HepG2 (cell line): ENCODE measurements around the gene RRAD. TPM values are rescaled to one million over a fixed set of nuclear protein-coding genes. Genes with fewer than 3 reads are reported as not detected.
A peak's percentile ranks its signal among the peaks of the same experiment; 100 is the strongest.

Source experiments
- ESRRA ChIP-seq: sonication (generic); formaldehyde crosslinking; IDR thresholded peaks from 2 replicates; pipeline ENCODE4 v1.5.1; 2020; ENCODE audit warnings: mild to moderate bottlenecking, low read depth, missing genetic modification reagents
- HIVEP1 ChIP-seq: sonication (generic); formaldehyde crosslinking; IDR thresholded peaks from 2 replicates; pipeline ENCODE4 v1.4.0; 2020; ENCODE audit warnings: mild to moderate bottlenecking, missing genetic modification reagents
- PCBP1 ChIP-seq: fragments of 200-400 bp; formaldehyde crosslinking; IDR thresholded peaks from 2 replicates; pipeline ENCODE4 v1.6.1; 2017; ENCODE audit warnings: mild to moderate bottlenecking, low read depth, low read length, borderline replicate concordance
- RARG ChIP-seq: sonication (generic); formaldehyde crosslinking; IDR thresholded peaks from 2 replicates; pipeline ENCODE4 v1.4.0; 2020; ENCODE audit warnings: low read depth, mild to moderate bottlenecking, missing genetic modification reagents
- RNF219 ChIP-seq: sonication (generic); formaldehyde crosslinking; IDR thresholded peaks from 2 replicates; pipeline ENCODE4 v1.5.0; 2020; ENCODE audit warnings: mild to moderate bottlenecking, missing genetic modification reagents
- SCMH1 ChIP-seq: sonication (generic); formaldehyde crosslinking; IDR thresholded peaks from 2 replicates; pipeline ENCODE4 v1.9.0; 2021; ENCODE audit warnings: missing genetic modification reagents, mild to moderate bottlenecking, borderline replicate concordance
- THAP7 ChIP-seq: sonication (generic); formaldehyde crosslinking; IDR thresholded peaks from 2 replicates; pipeline ENCODE4 v1.8.1; 2023; ENCODE audit warnings: mild to moderate bottlenecking, missing genetic modification reagents
- YEATS4 ChIP-seq: sonication (generic); formaldehyde crosslinking; IDR thresholded peaks from 2 replicates; pipeline ENCODE4 v1.4.0; 2020; ENCODE audit warnings: missing genetic modification reagents, borderline replicate concordance
- ZC3H13 ChIP-seq: sonication (generic); formaldehyde crosslinking; IDR thresholded peaks from 2 replicates; pipeline ENCODE4 v1.8.1; 2023; ENCODE audit warnings: mild to moderate bottlenecking, missing genetic modification reagents, moderate library complexity
- ZNF124 ChIP-seq: sonication (generic); formaldehyde crosslinking; IDR thresholded peaks from 2 replicates; pipeline ENCODE4 v1.4.0; 2020; ENCODE audit warnings: missing genetic modification reagents
- ZNF143 ChIP-seq: sonication (generic); formaldehyde crosslinking; IDR thresholded peaks from 2 replicates; pipeline ENCODE4 v1.4.0; 2020; ENCODE audit warnings: missing genetic modification reagents
- ZNF253 ChIP-seq: sonication (generic); formaldehyde crosslinking; IDR thresholded peaks from 2 replicates; pipeline ENCODE4 v1.8.0; 2022; ENCODE audit warnings: mild to moderate bottlenecking, missing genetic modification reagents, borderline replicate concordance
- ZNF331 ChIP-seq: sonication (generic); formaldehyde crosslinking; IDR thresholded peaks from 2 replicates; pipeline ENCODE4 v1.4.0; 2020; ENCODE audit warnings: missing genetic modification reagents
- ZNF431 ChIP-seq: sonication (generic); formaldehyde crosslinking; IDR thresholded peaks from 2 replicates; pipeline ENCODE4 v1.9.0; 2022; ENCODE audit warnings: missing genetic modification reagents, low read depth, mild to moderate bottlenecking, borderline replicate concordance
- polyA plus RNA-seq, 8 experiments: library from polyadenylated mRNA; depleted of rRNA in 3 of 8; stranded (reverse) in 7 of 8; unstranded in 1 of 8; fragments of >200 nt; fragmentation: Illumina TruSeq in 4 of 8; extraction: Trizol in 4 of 8; gene quantifications; 2 replicates each; pipeline versions ENCODE4 v1.2.1 to v1.2.3, GENCODE V29; 2011 to 2016; ENCODE audit warnings: low read depth in 4 of 8, missing spikeins in 1 of 8, mixed read lengths in 1 of 8; ENCODE audit not compliant: insufficient read depth in 1 of 8
- total RNA-seq, 5 experiments: library from RNA; depleted of rRNA; stranded (reverse); fragments of >200 nt; fragmentation: Illumina TruSeq; extraction: Trizol; gene quantifications; 2 replicates each; pipeline ENCODE4 v1.2.3, GENCODE V29; 2016; ENCODE audit warnings: low read depth in 1 of 5
- TF ChIP-seq, protein P1 (sequence below): fragments of 450-650 bp; IDR thresholded peaks from 2 replicates; pipeline ENCODE4 v1.6.1; 2017
- TF ChIP-seq, protein P2 (sequence below): sonication (generic); formaldehyde crosslinking; IDR thresholded peaks from 2 replicates; pipeline ENCODE4 v1.4.0; 2020; ENCODE audit warnings: missing genetic modification reagents, mild to moderate bottlenecking, borderline replicate concordance
- TF ChIP-seq, protein P3 (sequence below): sonication (generic); formaldehyde crosslinking; IDR thresholded peaks from 2 replicates; pipeline ENCODE4 v1.4.0; 2020; ENCODE audit warnings: missing genetic modification reagents

RRAD gene
- total and polyA plus RNA-seq, 2 of the 13 experiments (the other 11 are each of a cell fraction or from before 2014, with no cell fraction given), result 0.80 to 1.1 TPM

DNA sequence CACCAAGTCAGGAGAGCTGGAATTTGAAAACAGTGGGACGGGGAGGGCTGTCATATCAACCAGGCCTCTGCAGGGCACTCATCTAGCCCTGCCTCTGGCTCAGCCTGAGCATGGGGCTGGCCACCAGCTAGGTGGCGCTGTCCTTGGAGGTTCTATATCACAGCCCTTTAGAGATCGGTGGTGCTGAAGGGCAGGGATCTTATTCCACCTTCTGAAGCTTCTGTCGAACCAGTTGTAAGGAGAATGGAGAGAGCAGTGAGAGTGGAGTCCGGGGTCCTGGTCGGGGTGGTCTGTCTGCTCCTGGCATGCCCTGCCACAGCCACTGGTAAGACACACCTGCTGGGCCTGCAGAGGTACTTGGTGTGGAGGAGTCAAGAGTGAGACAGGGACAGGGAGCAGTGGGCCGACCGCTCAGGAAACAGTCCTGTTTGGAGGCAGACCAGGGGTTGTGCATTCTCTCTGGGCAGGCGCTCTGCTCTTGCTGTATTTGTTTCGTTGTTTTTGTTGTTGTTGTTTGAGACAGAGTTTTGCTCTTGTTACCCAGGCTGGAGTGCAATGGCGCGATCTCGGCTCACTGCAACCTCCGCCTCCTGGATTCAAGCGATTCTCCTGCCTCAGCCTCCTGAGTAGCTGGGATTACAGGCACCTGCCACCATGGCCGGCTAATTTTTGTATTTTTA lies 35.9 kb upstream of the RRAD start, which contains the start of gene CES3 (continued):
- TF ChIP-seq ZNF431 (CRISPR knock-in tag) (no peak), RNF219 (CRISPR knock-in tag) (no peak), ZNF253 (no peak), THAP7 (CRISPR knock-in tag) (no peak), ZNF124 (CRISPR knock-in tag) (peak; percentile 42; the same call in 1 of the 2 replicates), YEATS4 (CRISPR knock-in tag) (peak; percentile 71; the same call in 1 of the 2 replicates), ZNF143 (no peak), ZNF331 (CRISPR knock-in tag) (peak; percentile 63; the same call in 1 of the 2 replicates), SCMH1 (no peak), PCBP1 (no peak), ESRRA (CRISPR knock-in tag) (no peak), HIVEP1 (no peak), ZC3H13 (CRISPR knock-in tag) (no peak), RARG (CRISPR knock-in tag) (0 out of 2 replicates have a peak, but pooled peaks have one; percentile 75)
- TF ChIP-seq, protein P1, sequence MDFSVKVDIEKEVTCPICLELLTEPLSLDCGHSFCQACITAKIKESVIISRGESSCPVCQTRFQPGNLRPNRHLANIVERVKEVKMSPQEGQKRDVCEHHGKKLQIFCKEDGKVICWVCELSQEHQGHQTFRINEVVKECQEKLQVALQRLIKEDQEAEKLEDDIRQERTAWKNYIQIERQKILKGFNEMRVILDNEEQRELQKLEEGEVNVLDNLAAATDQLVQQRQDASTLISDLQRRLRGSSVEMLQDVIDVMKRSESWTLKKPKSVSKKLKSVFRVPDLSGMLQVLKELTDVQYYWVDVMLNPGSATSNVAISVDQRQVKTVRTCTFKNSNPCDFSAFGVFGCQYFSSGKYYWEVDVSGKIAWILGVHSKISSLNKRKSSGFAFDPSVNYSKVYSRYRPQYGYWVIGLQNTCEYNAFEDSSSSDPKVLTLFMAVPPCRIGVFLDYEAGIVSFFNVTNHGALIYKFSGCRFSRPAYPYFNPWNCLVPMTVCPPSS, result no peak
- TF ChIP-seq, protein P2, sequence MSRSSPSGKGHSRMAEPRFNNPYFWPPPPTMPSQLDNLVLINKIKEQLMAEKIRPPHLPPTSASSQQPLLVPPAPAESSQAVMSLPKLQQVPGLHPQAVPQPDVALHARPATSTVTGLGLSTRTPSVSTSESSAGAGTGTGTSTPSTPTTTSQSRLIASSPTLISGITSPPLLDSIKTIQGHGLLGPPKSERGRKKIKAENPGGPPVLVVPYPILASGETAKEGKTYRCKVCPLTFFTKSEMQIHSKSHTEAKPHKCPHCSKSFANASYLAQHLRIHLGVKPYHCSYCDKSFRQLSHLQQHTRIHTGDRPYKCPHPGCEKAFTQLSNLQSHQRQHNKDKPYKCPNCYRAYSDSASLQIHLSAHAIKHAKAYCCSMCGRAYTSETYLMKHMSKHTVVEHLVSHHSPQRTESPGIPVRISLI (CRISPR knock-in tag), result no peak
- TF ChIP-seq, protein P3, sequence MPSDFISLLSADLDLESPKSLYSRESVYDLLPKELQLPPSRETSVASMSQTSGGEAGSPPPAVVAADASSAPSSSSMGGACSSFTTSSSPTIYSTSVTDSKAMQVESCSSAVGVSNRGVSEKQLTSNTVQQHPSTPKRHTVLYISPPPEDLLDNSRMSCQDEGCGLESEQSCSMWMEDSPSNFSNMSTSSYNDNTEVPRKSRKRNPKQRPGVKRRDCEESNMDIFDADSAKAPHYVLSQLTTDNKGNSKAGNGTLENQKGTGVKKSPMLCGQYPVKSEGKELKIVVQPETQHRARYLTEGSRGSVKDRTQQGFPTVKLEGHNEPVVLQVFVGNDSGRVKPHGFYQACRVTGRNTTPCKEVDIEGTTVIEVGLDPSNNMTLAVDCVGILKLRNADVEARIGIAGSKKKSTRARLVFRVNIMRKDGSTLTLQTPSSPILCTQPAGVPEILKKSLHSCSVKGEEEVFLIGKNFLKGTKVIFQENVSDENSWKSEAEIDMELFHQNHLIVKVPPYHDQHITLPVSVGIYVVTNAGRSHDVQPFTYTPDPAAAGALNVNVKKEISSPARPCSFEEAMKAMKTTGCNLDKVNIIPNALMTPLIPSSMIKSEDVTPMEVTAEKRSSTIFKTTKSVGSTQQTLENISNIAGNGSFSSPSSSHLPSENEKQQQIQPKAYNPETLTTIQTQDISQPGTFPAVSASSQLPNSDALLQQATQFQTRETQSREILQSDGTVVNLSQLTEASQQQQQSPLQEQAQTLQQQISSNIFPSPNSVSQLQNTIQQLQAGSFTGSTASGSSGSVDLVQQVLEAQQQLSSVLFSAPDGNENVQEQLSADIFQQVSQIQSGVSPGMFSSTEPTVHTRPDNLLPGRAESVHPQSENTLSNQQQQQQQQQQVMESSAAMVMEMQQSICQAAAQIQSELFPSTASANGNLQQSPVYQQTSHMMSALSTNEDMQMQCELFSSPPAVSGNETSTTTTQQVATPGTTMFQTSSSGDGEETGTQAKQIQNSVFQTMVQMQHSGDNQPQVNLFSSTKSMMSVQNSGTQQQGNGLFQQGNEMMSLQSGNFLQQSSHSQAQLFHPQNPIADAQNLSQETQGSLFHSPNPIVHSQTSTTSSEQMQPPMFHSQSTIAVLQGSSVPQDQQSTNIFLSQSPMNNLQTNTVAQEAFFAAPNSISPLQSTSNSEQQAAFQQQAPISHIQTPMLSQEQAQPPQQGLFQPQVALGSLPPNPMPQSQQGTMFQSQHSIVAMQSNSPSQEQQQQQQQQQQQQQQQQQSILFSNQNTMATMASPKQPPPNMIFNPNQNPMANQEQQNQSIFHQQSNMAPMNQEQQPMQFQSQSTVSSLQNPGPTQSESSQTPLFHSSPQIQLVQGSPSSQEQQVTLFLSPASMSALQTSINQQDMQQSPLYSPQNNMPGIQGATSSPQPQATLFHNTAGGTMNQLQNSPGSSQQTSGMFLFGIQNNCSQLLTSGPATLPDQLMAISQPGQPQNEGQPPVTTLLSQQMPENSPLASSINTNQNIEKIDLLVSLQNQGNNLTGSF, result no peak; the same call in 1 of the 2 replicates
